Naive thymus-derived CD4-positive, alpha-beta T cell (primary cell): ENCODE measurements around the gene NPAS3. TPM values are rescaled to one million over a fixed set of nuclear protein-coding genes. Genes with fewer than 3 reads are reported as not detected.

Experiments used
- ATAC-seq: fragments of 150-1000 bp; cut with Tn5 transposase; 2 replicates; pipeline ENCODE4 v1.10.0; 2021; ENCODE audit warnings: mild to moderate bottlenecking, moderate library complexity
- CTCF ChIA-PET: fragments of 350-600 bp; sonication (Branson Sonifier 250); formaldehyde crosslinking; loops from one replicate; lab custom pipeline; 2021; ENCODE audit warnings: antibody characterized with exemption; lab: Charles Lee
- POLR2A ChIA-PET: fragments of 350-600 bp; sonication (Branson Sonifier 250); formaldehyde crosslinking; loops from one replicate; lab custom pipeline; 2021; ENCODE audit warnings: antibody characterized with exemption, inconsistent platforms; lab: Charles Lee
- DNase-seq, 9 donors: peaks; one replicate each; pipeline versions ENCODE4 v3.0.0 to v3.0.0-alpha.2; 2020 to 2022; ENCODE audit warnings: mixed read lengths in 1 of 9
- H3K27ac ChIP-seq: one replicate; pipeline ENCODE4 v1.7.0; 2013; ENCODE audit warnings: mild to moderate bottlenecking, low read depth, low read length, moderate library complexity
- H3K27me3 ChIP-seq, 2 donors: one replicate each; pipeline ENCODE4 v1.7.0; 2013; ENCODE audit warnings: low read length in 2 of 2, mild to moderate bottlenecking in 2 of 2, moderate library complexity in 2 of 2; ENCODE audit not compliant: control insufficient read depth in 2 of 2, insufficient read depth in 2 of 2
- H3K36me3 ChIP-seq, 3 experiments: 1 replicate in 2 of 3; 2 replicates in 1 of 3; pipeline ENCODE4 v1.7.0; 2013; ENCODE audit warnings: low read length in 3 of 3, mild to moderate bottlenecking in 3 of 3, moderate library complexity in 1 of 3; ENCODE audit not compliant: insufficient read depth in 3 of 3, control insufficient read depth in 2 of 3
- H3K4me1 ChIP-seq, 2 donors: one replicate each; pipeline ENCODE4 v1.7.0; 2013; ENCODE audit warnings: low read length in 2 of 2, mild to moderate bottlenecking in 2 of 2, moderate library complexity in 1 of 2; ENCODE audit not compliant: control insufficient read depth in 2 of 2, insufficient read depth in 2 of 2
- H3K4me3 ChIP-seq: 2 replicates; pipeline ENCODE4 v1.7.0; 2013; ENCODE audit warnings: mild to moderate bottlenecking, low read length
- H3K9me3 ChIP-seq, 3 experiments: 1 replicate in 2 of 3; 2 replicates in 1 of 3; pipeline ENCODE4 v1.7.0; 2013; ENCODE audit warnings: low read length in 3 of 3; ENCODE audit not compliant: control insufficient read depth in 2 of 3
- H3K27ac Mint-ChIP-seq, 9 donors: one replicate each; pipeline ENCODE4 v1.8.0; 2020 to 2022; ENCODE audit warnings: mixed read lengths in 9 of 9, mild to moderate bottlenecking in 8 of 9, moderate library complexity in 5 of 9, inconsistent platforms in 2 of 9
- H3K27me3 Mint-ChIP-seq, 5 donors: one replicate each; pipeline ENCODE4 v1.8.0; 2021 to 2022; ENCODE audit warnings: mixed read lengths in 5 of 5, mild to moderate bottlenecking in 1 of 5
- H3K36me3 Mint-ChIP-seq, 5 donors: one replicate each; pipeline ENCODE4 v1.8.0; 2020 to 2022; ENCODE audit warnings: mixed read lengths in 5 of 5, mild to moderate bottlenecking in 3 of 5, inconsistent platforms in 1 of 5
- H3K4me1 Mint-ChIP-seq, 7 donors: one replicate each; pipeline ENCODE4 v1.8.0; 2020 to 2022; ENCODE audit warnings: mixed read lengths in 7 of 7, mild to moderate bottlenecking in 3 of 7, inconsistent platforms in 1 of 7
- H3K4me3 Mint-ChIP-seq, 10 donors: one replicate each; pipeline ENCODE4 v1.8.0; 2020 to 2022; ENCODE audit warnings: mild to moderate bottlenecking in 10 of 10, mixed read lengths in 10 of 10, moderate library complexity in 6 of 10, inconsistent platforms in 2 of 10
- H3K9me3 Mint-ChIP-seq, 11 donors: one replicate each; pipeline ENCODE4 v1.8.0; 2020 to 2022; ENCODE audit warnings: mixed read lengths in 11 of 11, mild to moderate bottlenecking in 4 of 11, inconsistent platforms in 1 of 11, moderate library complexity in 1 of 11
- intact Hi-C, 2 donors: fragments of 100-400 bp; cut with micrococcal nuclease; formaldehyde crosslinking; loops; one replicate each; pipeline ENCODE4 v1.15.1; 2023
- polyA plus RNA-seq, 2 donors: library from polyadenylated mRNA; unstranded; fragments of 300-500 nt; fragmentation: Illumina TruSeq; gene quantifications; one replicate each; pipeline ENCODE4 v1.2.3, GENCODE V29; 2021
- total RNA-seq, 6 experiments: library from RNA in 5 of 6; stranded (reverse) in 5 of 6; gene quantifications; 1 replicate in 5 of 6; 2 replicates in 1 of 6; pipeline ENCODE4 v1.2.3 and lab custom pipeline; 2021 to 2026

NPAS3 gene
- total and polyA plus RNA-seq, 7 experiments from 2014 or later = not detected

DNA sequence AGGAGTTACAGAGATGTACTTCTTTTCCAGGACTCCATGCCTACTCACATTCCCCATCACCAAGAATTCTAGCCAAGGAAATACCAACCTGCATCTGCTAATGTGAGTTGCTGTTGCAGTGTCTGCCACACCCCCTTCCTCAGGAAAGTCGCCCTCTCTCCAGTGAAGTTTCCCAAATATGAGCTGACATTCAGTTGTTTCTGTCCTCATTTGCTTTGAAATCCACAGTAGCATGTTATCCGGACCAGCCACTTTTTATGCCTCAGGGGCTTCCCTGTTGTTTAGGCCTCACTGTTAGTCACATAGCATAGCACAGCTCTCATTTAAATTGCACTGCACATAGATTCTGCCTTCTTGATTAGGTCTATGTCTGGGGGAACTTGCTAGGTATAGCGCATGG lies 799.8 kb downstream of the NPAS3 start:
- no peak overlapping the region for H3K27ac Mint-ChIP-seq
- no peak for ATAC-seq
- H3K36me3 Mint-ChIP-seq = no peaks in the 10 kb centered on the region
- H3K9me3 Mint-ChIP-seq = peaks cover 0 to 7% (median 0%) of the 10 kb centered on the region in 11 donors
- no peak overlapping the region for H3K27ac ChIP-seq
- no peaks in the 10 kb centered on the region for H3K9me3 ChIP-seq
- no peaks in the 10 kb centered on the region for H3K27me3 Mint-ChIP-seq
- no peak for DNase-seq
- POLR2A ChIA-PET = no interaction called here
- CTCF ChIA-PET = no interaction called here
- H3K36me3 ChIP-seq = no peaks in the 10 kb centered on the region
- no peak overlapping the region for H3K4me3 Mint-ChIP-seq
- H3K4me1 Mint-ChIP-seq = peaks cover 0 to 6% (median 3%) of the 10 kb centered on the region in 7 donors
- H3K4me3 ChIP-seq = no peak overlapping the region
- no peaks in the 10 kb centered on the region for H3K27me3 ChIP-seq
- no peaks in the 10 kb centered on the region for H3K4me1 ChIP-seq
- intact Hi-C loops = no loop called here

DNA sequence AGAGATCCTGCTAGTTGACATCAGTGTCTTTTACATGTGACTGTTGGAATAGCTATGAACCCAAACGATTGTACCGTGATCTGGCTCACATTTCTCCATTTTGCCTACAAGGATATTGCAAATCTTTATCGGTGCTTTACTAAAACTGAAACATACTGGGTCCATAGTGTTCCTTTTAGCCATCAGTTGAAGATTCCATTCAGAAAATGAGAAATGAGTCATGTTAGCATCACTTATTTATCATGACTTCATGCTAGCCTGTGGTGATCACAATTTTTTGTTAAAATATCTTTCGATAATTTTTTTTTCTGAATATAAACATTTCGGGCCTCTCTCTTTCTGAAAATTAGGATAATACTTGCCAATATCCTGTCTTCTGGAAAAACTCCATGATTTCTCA lies 801.9 kb downstream of the NPAS3 start:
- DNase-seq = no peak
- CTCF ChIA-PET = no interaction called here
- Mint-ChIP-seq H3K27me3 (no peaks in the 10 kb centered on the region), H3K4me3 (no peak overlapping the region), H3K9me3 (peaks cover 0 to 7% (median 0%) of the 10 kb centered on the region in 11 donors), H3K4me1 (no peaks in the 10 kb centered on the region), H3K36me3 (no peaks in the 10 kb centered on the region), H3K27ac (no peak overlapping the region)
- H3K36me3 ChIP-seq = no peaks in the 10 kb centered on the region
- POLR2A ChIA-PET = no interaction called here
- intact Hi-C loops = no loop called here
- H3K9me3 ChIP-seq = no peaks in the 10 kb centered on the region
- H3K4me1 ChIP-seq = no peaks in the 10 kb centered on the region
- ATAC-seq = no peak
- H3K27me3 ChIP-seq = no peaks in the 10 kb centered on the region
- no peak overlapping the region for H3K4me3 ChIP-seq
- H3K27ac ChIP-seq = no peak overlapping the region

DNA sequence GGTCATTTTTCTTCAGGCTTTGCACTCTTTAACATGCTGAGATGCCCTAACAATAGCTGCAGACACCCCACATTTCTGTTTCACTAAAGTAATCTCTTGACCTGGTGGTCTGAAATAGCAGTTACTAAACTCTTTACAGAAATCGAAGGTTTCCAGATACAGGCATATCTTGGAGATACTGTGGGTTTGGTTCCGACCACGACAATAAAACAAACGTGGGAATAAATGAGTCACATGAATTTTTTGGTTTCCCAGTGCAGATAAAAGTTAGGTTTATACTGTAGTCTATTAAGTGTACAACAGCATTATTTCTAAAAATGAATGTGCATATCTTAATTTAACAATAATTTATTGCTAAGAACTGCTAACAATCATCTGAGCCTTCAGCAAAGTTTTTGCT lies 803.5 kb downstream of the NPAS3 start:
- intact Hi-C loops = no loop called here

DNA sequence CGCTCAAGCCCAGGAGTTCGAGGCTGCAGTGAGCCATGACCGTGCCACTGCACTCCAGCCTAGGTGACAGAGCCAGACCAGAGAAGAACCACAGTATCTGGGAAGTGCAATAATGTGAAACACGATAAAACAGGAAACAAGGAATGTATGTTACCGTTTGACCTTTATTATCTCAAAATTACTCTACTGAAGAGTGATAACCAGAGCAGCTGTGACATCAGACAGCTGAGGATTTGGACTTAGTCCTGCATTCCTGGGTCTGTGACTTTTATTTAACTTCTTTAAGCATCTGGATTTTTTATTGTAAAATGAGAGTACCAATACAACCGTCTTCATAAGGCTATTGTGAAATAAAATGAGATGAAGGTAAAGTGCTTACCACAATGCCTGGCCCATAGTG lies 806.5 kb downstream of the NPAS3 start:
- peaks cover 0 to 8% (median 0%) of the 10 kb centered on the region in 5 donors for H3K27me3 Mint-ChIP-seq
- no peak overlapping the region for H3K4me3 Mint-ChIP-seq
- ATAC-seq (no peak), DNase-seq (no peak)
- no peaks in the 10 kb centered on the region for H3K4me1 Mint-ChIP-seq
- Histone ChIP-seq H3K27me3 (no peaks in the 10 kb centered on the region), H3K4me1 (no peaks in the 10 kb centered on the region), H3K36me3 (no peaks in the 10 kb centered on the region), H3K4me3 (no peak overlapping the region), H3K27ac (no peak overlapping the region), H3K9me3 (no peaks in the 10 kb centered on the region)
- ChIA-PET CTCF (no interaction called here), POLR2A (no interaction called here)
- intact Hi-C loops = no loop called here
- peaks cover 0 to 9% (median 0%) of the 10 kb centered on the region in 11 donors for H3K9me3 Mint-ChIP-seq
- peaks cover 0 to 7% (median 0%) of the 10 kb centered on the region in 5 donors for H3K36me3 Mint-ChIP-seq
- H3K27ac Mint-ChIP-seq = no peak overlapping the region

More for the DNA sequence above, 803.5 kb downstream of the NPAS3 start:
- no peaks in the 10 kb centered on the region for H3K36me3 ChIP-seq
- Mint-ChIP-seq H3K27me3 (peaks cover 0 to 4% (median 0%) of the 10 kb centered on the region in 5 donors), H3K27ac (no peak overlapping the region), H3K9me3 (peaks cover 0 to 7% (median 0%) of the 10 kb centered on the region in 11 donors), H3K4me3 (no peak overlapping the region), H3K4me1 (no peaks in the 10 kb centered on the region), H3K36me3 (no peaks in the 10 kb centered on the region)
- ChIA-PET CTCF (interaction anchor here (0.8 kb wide), 1 partner anchor 51 kb away, joined by 3 read pairs; no protein-coding TSS in a partner anchor), POLR2A (no interaction called here)
- H3K9me3 ChIP-seq = no peaks in the 10 kb centered on the region
- H3K27me3 ChIP-seq = no peaks in the 10 kb centered on the region
- no peak overlapping the region for H3K4me3 ChIP-seq
- DNase-seq (no peak), ATAC-seq (no peak)
- no peaks in the 10 kb centered on the region for H3K4me1 ChIP-seq
- H3K27ac ChIP-seq = no peak overlapping the region

DNA sequence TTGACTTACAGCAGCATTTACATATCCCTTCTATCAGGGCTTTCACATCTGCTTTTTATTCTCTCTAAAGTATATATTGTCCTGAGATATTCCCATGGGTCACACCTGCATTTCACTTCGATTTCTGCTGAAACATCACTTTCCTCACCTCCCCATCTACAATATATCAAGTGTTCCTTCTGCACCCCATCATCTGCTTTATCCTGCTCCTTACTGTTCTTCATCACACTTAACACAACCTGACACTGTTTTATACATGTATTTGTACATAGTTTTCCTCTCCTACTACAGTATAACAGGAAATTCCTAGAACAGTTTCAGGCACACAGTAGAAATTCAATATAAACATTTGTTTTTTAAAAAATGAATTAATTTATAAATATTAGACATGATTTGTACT lies 809.1 kb downstream of the NPAS3 start:
- H3K4me1 ChIP-seq = no peaks in the 10 kb centered on the region
- no peak overlapping the region for H3K27ac ChIP-seq
- H3K9me3 Mint-ChIP-seq = peaks cover 0 to 9% (median 0%) of the 10 kb centered on the region in 11 donors
- no peaks in the 10 kb centered on the region for H3K27me3 ChIP-seq
- peaks cover 0 to 16% (median 6%) of the 10 kb centered on the region in 5 donors for H3K27me3 Mint-ChIP-seq
- no peak overlapping the region for H3K4me3 ChIP-seq
- H3K4me3 Mint-ChIP-seq = no peak overlapping the region
- ATAC-seq (no peak), DNase-seq (no peak)
- POLR2A ChIA-PET = no interaction called here
- peaks cover 0 to 7% (median 0%) of the 10 kb centered on the region in 5 donors for H3K36me3 Mint-ChIP-seq
- no peaks in the 10 kb centered on the region for H3K4me1 Mint-ChIP-seq
- H3K9me3 ChIP-seq = no peaks in the 10 kb centered on the region
- no peaks in the 10 kb centered on the region for H3K36me3 ChIP-seq
- H3K27ac Mint-ChIP-seq = no peak overlapping the region
- intact Hi-C loops = no loop called here
- CTCF ChIA-PET = no interaction called here

DNA sequence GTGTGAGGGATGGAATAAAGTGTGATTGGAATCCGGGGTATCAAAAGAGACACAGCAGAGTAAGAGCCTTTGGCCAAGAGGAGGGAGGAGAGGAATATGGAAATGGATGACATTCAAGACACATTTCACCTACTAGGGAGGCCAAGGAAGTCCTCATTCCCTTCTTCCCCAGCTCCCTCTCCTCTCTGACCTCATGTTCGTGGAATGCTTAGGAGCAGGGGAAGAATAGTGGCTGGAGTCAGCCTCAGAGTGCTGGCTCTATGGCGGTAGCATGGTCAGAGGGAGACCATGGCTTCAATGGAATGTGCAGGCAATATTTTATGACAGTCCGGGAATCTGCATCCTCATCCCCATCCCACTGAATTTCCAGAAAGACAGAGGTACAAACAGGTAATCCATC lies 815.6 kb downstream of the NPAS3 start:
- no peaks in the 10 kb centered on the region for H3K36me3 Mint-ChIP-seq
- Histone ChIP-seq H3K36me3 (no peaks in the 10 kb centered on the region), H3K27ac (no peak overlapping the region), H3K4me1 (no peaks in the 10 kb centered on the region), H3K4me3 (no peak overlapping the region), H3K27me3 (no peaks in the 10 kb centered on the region), H3K9me3 (no peaks in the 10 kb centered on the region)
- H3K9me3 Mint-ChIP-seq = peaks cover 0 to 3% (median 0%) of the 10 kb centered on the region in 11 donors
- H3K4me3 Mint-ChIP-seq = no peak overlapping the region
- ATAC-seq = no peak
- DNase-seq = no peak
- ChIA-PET CTCF (no interaction called here), POLR2A (no interaction called here)
- intact Hi-C loops = no loop called here
- H3K27ac Mint-ChIP-seq = no peak overlapping the region
- no peaks in the 10 kb centered on the region for H3K4me1 Mint-ChIP-seq
- H3K27me3 Mint-ChIP-seq = peaks cover 3 to 30% (median 11%) of the 10 kb centered on the region in 5 donors

DNA sequence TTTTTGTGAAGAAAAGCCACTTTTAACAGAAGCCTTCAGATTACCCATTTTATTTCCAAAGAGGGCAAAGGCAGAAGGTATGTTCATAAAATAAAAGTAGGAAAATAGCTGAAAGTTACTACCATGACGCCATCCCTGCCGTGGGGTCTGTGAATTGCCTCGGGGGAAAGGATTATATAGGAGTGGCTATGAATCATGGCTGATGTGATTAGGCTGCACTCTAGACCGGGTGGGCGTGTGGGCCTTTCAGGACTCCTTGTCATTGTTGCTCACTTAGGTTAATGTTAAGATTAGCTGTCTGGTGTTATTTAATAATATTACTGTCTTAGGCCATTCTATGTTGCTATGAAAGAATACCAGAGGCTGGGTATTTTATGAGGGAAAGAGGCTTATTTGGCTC lies 816.7 kb downstream of the NPAS3 start:
- peaks cover 0 to 3% (median 0%) of the 10 kb centered on the region in 11 donors for H3K9me3 Mint-ChIP-seq
- no peaks in the 10 kb centered on the region for H3K36me3 Mint-ChIP-seq
- no peaks in the 10 kb centered on the region for H3K4me1 Mint-ChIP-seq
- no peak overlapping the region for H3K4me3 Mint-ChIP-seq
- H3K27me3 Mint-ChIP-seq = peaks cover 3 to 35% (median 13%) of the 10 kb centered on the region in 5 donors
- Histone ChIP-seq H3K4me1 (no peaks in the 10 kb centered on the region), H3K27ac (no peak overlapping the region), H3K4me3 (no peak overlapping the region), H3K9me3 (no peaks in the 10 kb centered on the region), H3K36me3 (no peaks in the 10 kb centered on the region), H3K27me3 (no peaks in the 10 kb centered on the region)
- ATAC-seq (no peak), DNase-seq (no peak)
- POLR2A ChIA-PET = no interaction called here
- CTCF ChIA-PET = no interaction called here
- H3K27ac Mint-ChIP-seq = no peak overlapping the region
- intact Hi-C loops = no loop called here
